ENCODE measurements around the gene CD300C. TPM values are rescaled to one million over a fixed set of nuclear protein-coding genes. Genes with fewer than 3 reads are reported as not detected.

The CD300C gene
- total RNA-seq, 1 experiment from 2014 or later = not detected

DNA sequence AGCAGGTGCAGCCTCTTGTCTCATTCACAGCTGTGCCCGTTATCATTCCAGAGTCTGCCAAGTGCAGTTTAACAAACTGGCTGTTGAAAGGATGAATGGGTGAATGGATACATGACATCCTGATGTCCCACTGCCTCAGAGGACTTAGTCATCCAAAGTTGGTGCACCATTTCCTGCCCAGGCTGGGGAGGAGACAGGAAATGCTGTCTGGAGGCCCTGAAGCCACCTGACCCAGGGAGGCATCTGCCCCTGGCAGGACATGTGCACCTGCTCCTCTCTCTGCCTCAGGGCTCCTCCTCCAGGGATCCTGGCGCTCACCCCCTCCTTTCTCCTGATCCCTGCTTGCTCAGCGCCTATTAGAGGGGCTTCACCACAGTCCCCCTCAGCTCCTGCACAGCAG lies 1.8 kb upstream of the CD300C start:
- in situ Hi-C loops (cut with HindIII; ENCODE audit: low pct_unique_long_range_greater_than_20kb, low sequenced_read_pairs) = no loop called here
- no peak for ATAC-seq
- POLR2A ChIA-PET = no interaction called here

DNA sequence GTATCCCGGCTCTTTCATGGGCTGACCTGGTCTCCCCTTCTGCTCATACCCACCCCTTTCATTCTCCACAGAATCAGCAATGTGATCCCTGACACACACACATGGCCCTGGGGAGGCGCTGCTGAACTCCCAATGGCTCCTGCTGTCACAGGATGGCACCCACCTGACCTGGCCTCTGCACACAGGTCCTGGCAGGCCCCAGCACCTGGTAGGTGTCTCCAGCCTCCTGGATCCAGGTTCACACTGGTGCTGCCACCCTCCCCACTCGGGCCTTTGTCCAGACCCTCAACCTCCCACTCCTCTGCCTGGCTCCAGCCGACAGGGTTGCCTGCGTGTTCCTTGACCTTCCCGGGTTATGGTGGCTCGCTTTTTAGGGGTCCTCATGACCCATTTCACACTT lies 1.3 kb upstream of the CD300C start:
- intact Hi-C loops (cut with micrococcal nuclease; ENCODE audit: unreplicated experiment) = no loop called here
- no peak for ATAC-seq
- no peaks in the 10 kb centered on the region for H3K27me3 ChIP-seq (ENCODE audit: control insufficient read depth, insufficient read depth, low read length)

More for the DNA sequence above, 1.8 kb upstream of the CD300C start:
- Histone ChIP-seq H3K9me3 (ENCODE audit: control insufficient read depth, insufficient read depth, low read depth, low read length) (no peaks in the 10 kb centered on the region), H3K36me3 (ENCODE audit: control insufficient read depth, insufficient read depth, low read length) (no peaks in the 10 kb centered on the region), H3K27me3 (ENCODE audit: control insufficient read depth, insufficient read depth, low read length) (no peaks in the 10 kb centered on the region), H3K4me1 (ENCODE audit: control insufficient read depth, insufficient read depth, low read length) (no peaks in the 10 kb centered on the region), H3K27ac (ENCODE audit: low read length) (no peak overlapping the region), H3K4me3 (ENCODE audit: low read depth in 2 of 2, low read length in 2 of 2) (no peak overlapping the region)
- CTCF ChIA-PET = no interaction called here
- TF ChIP-seq CTCF (IDR thresholded peaks at IDR 0.05) (no peak), POLR2AphosphoS5 (IDR thresholded peaks at IDR 0.05; ENCODE audit: low read depth, low read length) (no peak), SIN3A (IDR thresholded peaks at IDR 0.05; ENCODE audit: borderline replicate concordance, insufficient read depth, low read depth, low read length) (no peak)
- TF ChIP-seq, protein P1, sequence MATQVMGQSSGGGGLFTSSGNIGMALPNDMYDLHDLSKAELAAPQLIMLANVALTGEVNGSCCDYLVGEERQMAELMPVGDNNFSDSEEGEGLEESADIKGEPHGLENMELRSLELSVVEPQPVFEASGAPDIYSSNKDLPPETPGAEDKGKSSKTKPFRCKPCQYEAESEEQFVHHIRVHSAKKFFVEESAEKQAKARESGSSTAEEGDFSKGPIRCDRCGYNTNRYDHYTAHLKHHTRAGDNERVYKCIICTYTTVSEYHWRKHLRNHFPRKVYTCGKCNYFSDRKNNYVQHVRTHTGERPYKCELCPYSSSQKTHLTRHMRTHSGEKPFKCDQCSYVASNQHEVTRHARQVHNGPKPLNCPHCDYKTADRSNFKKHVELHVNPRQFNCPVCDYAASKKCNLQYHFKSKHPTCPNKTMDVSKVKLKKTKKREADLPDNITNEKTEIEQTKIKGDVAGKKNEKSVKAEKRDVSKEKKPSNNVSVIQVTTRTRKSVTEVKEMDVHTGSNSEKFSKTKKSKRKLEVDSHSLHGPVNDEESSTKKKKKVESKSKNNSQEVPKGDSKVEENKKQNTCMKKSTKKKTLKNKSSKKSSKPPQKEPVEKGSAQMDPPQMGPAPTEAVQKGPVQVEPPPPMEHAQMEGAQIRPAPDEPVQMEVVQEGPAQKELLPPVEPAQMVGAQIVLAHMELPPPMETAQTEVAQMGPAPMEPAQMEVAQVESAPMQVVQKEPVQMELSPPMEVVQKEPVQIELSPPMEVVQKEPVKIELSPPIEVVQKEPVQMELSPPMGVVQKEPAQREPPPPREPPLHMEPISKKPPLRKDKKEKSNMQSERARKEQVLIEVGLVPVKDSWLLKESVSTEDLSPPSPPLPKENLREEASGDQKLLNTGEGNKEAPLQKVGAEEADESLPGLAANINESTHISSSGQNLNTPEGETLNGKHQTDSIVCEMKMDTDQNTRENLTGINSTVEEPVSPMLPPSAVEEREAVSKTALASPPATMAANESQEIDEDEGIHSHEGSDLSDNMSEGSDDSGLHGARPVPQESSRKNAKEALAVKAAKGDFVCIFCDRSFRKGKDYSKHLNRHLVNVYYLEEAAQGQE (IDR thresholded peaks at IDR 0.05; ENCODE audit: insufficient read depth in 1 of 2, low read depth in 2 of 2, low read length in 1 of 2) = no peak
- no TSS peak for BruUV-seq (replicated peaks)
- intact Hi-C loops (cut with micrococcal nuclease; ENCODE audit: unreplicated experiment) = no loop called here
- DNase-seq (ENCODE audit: low read depth, low spot score) = no peak

More for the DNA sequence above, 1.3 kb upstream of the CD300C start:
- in situ Hi-C loops (cut with HindIII; ENCODE audit: low pct_unique_long_range_greater_than_20kb, low sequenced_read_pairs) = no loop called here
- TF ChIP-seq POLR2AphosphoS5 (IDR thresholded peaks at IDR 0.05; ENCODE audit: low read depth, low read length) (no peak), CTCF (IDR thresholded peaks at IDR 0.05) (no peak), SIN3A (IDR thresholded peaks at IDR 0.05; ENCODE audit: borderline replicate concordance, insufficient read depth, low read depth, low read length) (no peak), TCF7L2 (IDR thresholded peaks at IDR 0.05; ENCODE audit: low read depth, low read length) (no peak)
- TF ChIP-seq, protein P1 (IDR thresholded peaks at IDR 0.05; ENCODE audit: insufficient read depth in 1 of 2, low read depth in 2 of 2, low read length in 1 of 2) = no peak
- H3K4me1 ChIP-seq (ENCODE audit: control insufficient read depth, insufficient read depth, low read length) = no peaks in the 10 kb centered on the region
- H3K4me3 ChIP-seq (ENCODE audit: low read depth in 2 of 2, low read length in 2 of 2) = no peak overlapping the region
- H3K9me3 ChIP-seq (ENCODE audit: control insufficient read depth, insufficient read depth, low read depth, low read length) = no peaks in the 10 kb centered on the region
- no peak for DNase-seq (ENCODE audit: low read depth, low spot score)
- no peak overlapping the region for H3K27ac ChIP-seq (ENCODE audit: low read length)
- H3K36me3 ChIP-seq (ENCODE audit: control insufficient read depth, insufficient read depth, low read length) = no peaks in the 10 kb centered on the region
- BruUV-seq (replicated peaks) = no TSS peak
- POLR2A ChIA-PET = no interaction called here
- CTCF ChIA-PET = no interaction called here
